COLO668 (cell line): ENCODE results near the gene GRIK4.

Experiments
- DNase-seq: peaks from one replicate; lab custom pipeline; 2025; ENCODE audit not compliant: unreplicated experiment; lab: John Stamatoyannopoulos, UW

Gene GRIK4

DNA sequence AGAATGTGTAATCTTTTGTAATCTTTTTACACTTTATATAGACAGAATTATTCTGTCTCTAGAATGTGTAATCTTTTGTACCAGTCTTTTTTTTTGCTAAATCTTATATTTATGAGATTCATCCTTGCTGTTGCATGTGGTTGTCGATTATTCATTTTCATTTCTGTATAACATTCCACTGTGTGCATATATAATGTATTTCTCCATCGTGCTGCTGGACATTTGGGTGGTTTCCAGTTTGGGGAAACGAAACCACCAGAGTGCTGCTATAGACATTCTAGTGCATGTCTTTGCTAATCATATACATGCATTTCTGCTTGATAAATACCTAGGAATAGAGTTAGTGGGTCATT, 146.5 kb downstream of the GRIK4 start:
- no peak for DNase-seq

DNA sequence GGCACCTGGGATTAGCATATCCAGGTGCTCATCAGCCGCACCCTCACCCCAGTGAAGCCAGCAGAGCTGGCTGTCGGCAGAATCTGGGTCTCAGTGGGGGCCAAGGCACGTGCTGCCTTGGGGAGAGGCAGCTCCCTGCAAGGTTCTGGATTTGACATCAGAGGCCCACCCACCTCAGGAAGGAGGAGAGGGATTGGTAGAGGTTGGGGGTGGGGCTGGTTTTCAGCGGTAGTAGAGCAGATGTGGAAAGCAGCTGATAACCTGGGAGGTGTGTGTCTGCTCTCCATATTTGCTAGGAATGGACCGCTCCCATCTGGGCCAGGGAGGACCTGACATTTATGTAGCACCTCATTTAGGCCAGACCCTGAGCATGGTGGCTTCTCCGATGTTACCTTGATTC, 147.5 kb downstream of the GRIK4 start:
- no peak for DNase-seq

DNA sequence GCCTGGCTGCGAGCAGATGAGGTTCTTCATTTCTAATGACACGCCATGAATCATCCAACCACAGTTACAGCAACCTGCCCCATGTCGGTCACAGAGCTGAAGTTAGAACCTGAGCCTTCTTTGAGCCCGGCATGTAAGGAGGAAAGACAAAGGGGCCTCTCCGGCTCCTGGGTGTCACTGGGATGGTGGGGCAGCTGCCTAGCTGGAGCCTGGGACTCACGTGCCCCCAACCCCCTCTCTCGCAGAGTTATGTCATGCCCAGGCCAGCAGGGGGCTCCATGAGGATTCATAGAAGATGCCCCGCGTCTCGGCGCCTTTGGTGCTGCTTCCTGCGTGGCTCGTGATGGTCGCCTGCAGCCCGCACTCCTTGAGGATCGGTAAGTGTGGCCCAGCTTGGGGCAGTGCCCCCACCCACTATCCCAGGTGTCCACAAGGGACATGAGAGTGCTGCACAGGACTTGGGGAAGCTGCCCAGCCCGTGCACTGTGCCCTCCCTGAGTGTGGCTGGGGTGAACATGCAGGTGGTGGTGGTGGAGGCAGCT, 148.5 kb downstream of the GRIK4 start:
- DNase-seq: peak; percentile 34

DNA sequence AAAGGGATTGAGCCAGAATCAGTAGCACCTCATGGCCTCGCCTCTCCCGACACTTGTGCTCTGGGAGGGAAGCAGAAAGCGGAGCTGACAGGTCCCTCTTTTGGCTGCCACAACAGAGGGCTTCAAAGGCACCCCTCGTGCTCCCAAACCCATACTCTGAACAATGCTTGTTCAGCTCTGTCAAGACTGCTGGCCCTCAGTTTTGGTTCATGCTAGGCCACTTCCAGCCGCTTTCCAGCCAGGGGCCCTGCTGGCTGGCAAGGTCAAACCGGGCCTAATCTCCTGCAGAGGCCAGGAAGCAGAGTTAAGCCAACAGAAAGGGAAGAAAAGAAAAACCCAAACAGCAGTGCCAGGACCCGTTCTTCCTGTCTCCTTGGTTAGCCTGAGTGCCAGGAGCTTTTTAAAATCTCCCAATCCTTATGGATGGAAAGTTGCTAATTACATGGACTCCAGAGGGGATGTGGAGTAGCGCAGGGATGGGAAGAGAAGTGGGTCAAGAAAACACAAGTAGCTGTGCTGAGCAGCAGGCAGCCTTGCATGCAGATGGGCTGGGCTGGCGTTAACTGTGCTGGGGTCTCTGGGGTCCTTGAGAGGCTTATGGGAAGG, 150.6 kb downstream of the GRIK4 start:
- no peak for DNase-seq

DNA sequence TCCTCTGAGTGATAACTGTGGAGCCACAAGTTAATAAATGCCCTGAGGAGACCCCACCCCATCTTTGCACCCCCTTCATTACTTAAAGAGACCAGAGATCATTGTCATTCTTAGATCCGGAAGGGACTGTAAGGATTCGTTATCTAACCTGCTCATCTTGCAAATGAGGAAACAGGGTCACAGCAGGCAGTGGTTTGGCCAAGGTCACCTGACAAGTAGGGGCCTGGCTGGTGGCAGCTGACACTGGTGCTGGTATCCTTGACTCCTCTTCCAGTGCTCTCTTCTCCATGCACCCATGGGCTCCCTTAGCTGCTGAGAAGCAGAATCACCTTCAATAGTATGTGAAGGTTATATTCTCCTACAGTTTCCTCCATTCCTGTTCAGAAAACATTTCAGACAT, 151.6 kb downstream of the GRIK4 start:
- DNase-seq: no peak

DNA sequence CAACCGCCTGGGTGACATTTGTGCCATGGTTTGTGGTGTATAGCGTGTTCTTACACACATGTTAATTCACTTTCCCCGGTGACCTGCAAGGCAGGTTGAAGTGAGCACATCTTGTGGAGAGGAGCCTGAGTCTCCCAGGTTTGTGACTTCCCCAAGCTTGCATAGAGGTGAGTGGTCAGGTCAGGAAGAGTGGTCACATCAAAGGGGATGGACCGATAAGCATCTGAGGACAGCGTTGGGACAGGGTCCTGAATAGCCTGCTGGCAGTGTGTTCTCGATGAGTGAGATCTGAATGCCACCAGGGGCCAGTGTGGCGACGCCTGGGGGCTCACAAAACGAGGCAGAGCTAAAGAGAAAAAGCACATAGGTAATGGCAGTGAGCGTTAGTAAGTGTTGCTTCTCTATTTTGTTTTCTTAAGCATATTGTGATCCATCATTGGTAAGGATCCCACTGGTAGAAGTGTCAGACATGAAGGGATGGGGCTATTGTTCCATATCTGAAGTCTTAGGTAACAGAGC, 154.6 kb downstream of the GRIK4 start:
- DNase-seq: no peak

DNA sequence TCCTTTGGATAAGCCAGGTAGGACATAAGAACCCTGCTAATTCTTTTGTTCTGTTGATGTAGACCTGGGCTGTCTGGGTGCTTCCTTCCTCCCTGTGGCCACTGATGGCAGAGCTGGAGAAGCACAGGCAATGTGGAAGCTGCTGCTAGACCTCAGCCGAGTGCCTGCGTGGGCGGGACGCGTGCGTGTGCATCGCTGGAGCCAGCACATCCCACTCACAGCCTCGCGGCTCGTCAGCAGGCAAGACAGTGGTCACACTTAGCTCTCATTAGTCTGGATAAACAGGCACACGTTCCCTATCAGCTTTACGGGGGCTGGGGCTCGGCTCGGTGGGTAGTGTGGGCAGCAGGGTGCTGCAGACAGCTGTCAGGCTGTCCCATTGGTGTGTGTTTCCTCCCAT, 155.7 kb downstream of the GRIK4 start:
- no peak for DNase-seq

DNA sequence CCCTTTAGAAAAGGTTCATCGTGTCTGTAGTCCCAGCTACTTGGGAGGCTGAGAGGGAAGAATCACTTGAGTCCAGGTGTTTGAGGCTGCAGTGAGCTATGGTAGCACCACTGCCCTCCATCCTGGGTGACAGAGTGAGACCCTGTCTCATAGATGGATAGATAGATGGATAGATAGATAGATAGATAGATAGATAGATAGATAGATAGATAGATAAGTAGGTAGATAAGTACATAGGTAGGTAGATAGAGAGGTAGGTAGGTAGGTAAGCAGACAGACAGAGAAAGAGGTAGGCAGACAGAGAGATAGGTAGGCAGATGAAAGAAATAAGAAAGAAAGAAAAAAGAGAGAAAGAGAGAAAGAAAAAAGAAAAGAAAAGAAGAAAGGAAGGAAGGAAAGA, 156.4 kb downstream of the GRIK4 start:
- DNase-seq: no peak

DNA sequence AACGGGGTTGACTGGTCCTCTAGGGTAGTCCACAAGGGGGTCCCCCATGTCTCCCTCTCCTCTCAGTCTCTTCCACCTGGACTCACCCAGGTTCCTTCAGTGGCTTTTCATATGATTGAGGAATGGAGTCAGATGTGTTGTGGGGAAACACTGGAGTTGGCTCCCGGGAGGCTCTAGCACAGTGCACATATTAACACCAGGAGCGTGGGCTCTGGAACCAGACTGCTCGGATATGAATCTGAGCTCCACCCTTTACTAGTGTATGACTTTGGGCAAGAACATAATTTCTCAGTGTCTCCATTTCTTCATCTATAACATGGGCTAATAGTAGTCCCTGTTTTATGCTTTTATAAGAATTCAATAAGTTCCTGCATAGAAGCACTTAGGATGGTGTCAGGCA, 157.0 kb downstream of the GRIK4 start:
- no peak for DNase-seq

DNA sequence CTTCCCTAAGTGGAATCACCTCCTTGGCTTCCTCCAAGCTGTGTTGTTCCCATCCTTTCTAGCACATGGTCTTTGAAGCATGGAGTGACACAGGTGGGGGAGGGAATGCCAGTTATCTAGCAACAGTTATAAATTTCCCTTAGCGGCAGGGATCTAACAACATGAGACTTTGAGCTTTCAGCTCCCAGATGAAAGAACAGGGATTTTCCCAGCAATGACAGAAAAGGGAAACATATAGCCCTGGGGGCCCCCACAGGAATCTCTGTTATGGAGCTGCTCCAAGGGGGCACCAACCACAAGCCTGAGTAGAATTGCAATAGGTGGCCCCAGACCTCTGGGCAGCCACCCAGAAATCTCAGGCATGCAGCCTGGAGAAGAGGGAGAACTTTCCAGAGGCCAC, 163.0 kb downstream of the GRIK4 start:
- DNase-seq: no peak

DNA sequence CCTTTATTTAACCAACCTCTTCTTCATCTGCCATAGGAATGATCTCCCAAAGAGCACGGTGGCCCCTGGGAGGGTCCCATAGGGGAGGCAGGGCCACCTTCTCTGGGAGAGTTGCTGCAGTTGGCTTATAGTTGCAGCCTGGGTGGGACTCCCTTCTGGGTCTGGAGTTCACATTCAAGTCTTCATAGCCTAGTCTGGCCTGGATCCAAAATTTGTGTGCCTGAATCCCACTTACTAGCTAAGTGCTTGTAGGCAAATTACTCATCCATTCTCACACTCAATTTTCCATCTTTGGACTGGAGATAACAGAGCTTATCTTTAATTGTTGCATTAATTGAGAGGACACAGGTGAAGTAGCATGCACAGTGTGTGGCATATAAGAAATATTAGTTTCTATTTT, 163.6 kb downstream of the GRIK4 start:
- no peak for DNase-seq

DNA sequence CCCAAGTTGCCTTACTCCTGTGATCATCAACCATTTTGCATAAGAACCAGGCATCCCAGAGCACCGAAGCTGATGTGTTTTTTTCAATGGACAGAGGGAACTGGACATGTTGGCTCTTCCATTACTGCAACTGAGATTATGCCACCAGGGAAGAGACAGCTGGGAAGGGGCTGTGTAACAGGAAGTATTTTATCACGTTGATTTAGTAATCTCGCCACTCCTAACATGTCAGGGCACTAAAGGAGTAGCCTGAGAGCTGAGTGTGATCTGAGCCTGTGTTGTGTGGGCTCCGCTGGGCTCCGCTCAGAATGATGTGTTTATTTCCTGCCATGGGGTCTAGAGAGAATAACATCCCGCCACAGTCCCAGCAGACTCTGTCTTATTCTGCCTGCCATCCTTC, 165.4 kb downstream of the GRIK4 start:
- DNase-seq: no peak

DNA sequence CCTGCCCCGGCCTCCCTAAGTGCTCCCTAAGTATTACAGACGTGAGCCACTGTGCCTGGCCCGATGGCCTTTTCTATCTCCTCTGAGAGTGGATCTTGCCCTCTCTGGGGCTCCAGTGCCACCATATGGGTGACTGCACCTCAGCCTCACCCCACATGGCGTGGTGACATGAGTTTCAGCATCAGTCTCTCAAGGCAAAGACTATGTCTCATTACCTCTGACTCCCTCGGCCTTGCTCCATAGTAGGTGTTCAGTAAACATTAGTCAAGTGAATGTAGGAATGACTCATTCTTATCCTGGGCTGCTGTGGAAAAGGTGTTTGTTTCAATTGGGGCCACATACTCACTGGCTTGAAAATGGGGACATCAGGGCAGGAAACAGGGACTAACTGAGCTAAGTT, 168.8 kb downstream of the GRIK4 start:
- no peak for DNase-seq

DNA sequence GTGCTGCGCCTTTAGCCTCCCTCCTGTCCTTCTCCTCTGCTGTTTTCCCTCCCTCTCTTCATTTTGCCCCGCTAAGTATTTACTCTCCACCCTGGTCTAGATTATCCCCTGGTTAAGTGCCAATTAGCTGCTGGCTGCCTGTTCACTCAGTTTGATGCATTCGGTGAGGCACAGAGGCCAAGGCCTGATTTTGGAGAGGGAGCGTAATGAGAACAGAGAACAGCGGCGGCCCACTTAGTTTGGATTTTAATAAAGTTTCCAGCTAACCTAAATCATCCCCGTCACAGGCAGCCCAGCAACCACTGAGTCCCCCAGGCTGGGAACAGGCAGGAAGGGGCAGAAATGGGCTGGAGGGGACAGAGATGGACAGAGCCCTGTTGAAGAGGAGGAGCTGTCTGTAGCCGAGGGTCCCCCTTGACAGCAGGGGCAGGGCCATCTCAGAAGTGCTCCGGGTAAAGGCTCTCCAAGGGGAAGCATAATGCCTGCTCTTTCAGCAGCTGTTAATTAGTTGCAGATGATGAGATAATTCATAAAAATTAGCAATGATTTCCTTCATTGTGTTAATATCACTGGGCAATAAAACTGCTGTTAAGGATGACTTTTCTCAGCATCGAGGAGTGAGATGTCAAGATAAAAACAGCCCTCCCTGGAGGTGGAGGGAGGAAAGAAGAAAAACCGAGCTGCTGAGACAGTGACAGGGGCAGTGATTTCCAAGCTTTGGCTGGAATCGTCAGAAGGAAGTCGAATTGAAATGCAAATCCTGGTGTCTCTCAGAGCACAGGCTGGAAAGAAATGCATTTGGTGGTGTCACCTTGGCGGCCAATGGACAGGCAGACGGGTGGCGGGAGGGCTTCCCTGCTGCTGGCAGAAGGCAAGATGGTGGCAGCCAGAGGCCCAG, 170.1 kb downstream of the GRIK4 start:
- no peak for DNase-seq

DNA sequence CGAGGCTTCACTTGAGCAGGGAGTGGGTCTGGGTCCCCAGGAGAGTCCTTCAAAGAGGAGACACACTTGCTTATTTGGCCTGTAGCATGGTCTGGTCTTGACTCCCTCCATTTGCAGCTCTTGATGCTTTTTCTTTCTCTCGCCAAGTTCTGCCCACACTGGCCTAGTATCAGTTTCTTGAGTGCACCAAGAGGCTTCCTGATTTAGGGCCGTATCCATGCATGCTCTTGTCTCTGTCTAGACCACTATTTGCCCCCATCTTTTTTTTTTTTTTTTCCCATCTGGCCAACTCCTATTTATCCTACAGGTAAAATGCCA, 170.7 kb downstream of the GRIK4 start:
- no peak for DNase-seq

DNA sequence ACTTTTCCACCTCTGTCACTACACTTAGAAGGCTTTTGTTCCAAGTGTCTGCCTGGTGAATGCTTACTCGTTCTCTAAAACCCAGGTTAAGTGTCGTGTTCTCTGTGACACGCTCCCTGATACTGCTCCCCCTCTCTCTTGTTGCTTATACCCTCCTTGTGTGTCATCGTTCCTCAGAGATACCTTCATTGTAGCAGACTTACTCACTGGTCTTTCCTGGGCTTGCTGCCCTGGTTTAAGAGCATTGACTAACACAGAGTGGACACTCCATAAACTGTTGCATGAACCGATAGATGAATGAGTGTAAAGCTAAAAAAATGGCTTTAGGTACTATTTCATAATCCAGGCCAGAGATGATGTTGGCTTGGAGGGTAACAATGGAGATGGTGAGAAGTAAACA, 171.3 kb downstream of the GRIK4 start:
- no peak for DNase-seq

DNA sequence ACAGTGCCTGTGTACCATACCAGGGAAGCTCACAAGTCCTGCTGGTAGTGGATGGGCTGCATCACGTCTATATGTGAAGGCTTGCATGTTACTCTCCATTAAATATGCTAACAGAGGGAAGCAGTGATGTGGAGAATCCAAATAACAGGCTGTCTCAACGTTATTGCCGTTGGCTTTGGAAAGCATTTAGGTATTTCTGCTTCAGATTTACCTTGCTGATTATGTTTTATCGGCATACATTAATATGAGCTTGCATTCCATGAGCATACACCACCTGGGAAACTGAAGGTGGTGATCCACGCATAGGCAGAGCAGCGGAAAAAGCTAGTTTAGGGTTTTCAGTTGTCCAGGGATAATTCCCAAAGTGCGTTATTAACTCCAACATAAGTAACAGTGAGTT, 175.0 kb downstream of the GRIK4 start:
- no peak for DNase-seq

DNA sequence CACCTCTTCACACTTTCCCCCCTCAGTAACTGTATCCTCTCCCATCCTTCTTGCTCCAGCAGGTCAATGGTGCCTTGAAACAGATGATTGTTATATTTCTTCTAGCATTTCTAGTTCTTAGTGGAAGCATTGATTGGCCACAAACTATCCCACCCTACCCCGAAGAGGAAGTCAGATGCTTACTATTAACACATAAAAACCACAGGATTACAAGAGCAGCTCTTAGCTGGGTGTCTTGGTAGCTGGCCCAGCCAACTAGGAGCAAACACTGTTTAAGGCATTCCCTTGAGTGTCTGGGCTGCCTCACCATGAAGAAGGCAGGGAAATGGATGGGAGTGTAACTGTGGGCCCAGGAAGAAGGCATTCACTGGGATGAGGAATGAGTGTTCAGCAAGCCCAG, 176.6 kb downstream of the GRIK4 start:
- DNase-seq: no peak

DNA sequence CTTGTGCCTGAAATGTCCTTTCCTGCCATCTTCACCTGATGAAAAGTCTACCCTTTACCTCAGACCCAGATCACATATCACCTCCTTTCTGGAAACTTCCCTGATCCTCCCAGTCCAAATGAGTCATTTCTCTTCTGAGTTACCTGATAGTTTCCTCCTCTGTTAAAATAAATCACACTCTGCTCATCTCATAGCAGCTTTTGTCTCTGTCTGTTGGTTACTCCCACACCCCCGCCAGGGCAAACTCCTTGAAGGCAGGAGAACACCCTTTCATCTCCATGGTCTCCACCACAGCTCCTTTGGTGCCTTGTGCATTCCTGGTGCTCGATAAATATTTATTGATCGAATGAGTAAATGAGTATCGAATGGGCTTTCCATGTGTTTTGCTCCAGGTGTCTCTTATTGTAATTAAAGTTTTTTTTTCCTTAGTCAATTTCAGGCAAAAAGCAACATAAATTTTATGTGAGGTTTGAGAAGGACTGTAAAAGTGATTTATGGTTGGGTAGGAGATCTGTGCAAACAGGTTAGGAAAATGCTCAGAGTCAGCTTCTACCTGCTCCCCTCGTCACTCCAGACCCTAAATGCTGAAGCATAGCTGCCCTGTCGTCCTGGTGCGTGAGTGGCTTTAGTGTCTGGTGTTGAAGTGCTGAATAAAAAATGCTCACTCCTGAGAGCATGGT, 178.2 kb downstream of the GRIK4 start:
- no peak for DNase-seq

DNA sequence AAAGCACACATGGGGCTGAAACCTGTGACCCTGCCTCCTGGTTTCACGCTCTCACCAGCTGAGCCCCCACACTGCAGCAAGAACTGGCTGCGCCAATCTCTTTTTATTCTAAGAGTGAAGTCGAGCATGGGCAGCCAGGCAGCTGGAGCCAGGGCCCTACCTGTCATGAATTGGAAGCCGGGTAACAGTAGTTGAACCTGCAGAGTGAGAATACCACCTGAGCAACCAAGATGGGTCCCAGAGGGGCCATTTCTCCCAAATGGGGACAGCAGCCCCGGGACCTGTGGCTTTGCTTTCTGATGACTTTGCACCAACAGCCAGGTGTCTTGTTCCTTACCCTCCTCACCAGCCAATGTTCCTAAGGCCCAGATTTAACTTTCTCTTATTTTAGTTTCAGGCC, 178.9 kb downstream of the GRIK4 start:
- DNase-seq: no peak

DNA sequence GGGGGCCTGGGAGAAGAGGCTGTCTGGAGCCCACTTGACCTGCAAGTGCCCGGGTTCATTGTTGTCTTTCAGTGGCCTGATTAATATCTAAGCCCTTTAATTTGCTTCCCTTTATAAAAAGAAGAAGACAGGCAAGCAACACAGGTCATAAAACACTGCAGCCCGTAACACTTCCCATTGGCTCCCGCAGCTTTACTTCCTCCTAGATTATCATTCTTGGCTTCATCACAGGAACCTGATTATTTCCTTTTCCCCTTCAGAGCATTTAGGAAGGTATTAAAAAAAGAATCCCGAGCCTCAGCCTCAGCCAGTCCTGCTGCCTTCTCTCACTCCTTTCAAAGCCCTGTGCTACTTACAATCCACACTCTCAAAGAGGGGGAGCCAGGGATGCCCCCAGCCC, 183.2 kb downstream of the GRIK4 start:
- DNase-seq: no peak

DNA sequence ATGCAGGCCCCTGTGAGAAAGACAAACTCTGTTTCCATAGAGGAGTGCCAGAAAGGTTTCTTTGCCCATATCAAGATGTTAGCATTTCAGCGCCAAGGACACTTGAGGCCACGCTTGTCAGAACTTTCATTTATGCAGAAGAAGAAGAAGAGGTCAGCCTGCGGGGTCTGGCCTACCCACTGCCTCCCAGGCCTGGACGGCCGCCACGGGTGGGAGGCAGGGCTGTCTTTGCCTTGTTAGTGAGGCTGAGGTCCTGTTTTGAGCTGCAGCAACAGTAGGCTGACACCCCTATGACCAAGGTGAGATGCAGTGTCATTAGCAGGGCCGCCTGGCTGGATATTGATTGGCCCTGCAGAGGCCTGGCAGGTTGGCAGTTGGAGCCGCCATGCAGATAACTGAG, 183.9 kb downstream of the GRIK4 start:
- DNase-seq: no peak
